Measurements from ENCODE around the gene CASP10.

DNA sequence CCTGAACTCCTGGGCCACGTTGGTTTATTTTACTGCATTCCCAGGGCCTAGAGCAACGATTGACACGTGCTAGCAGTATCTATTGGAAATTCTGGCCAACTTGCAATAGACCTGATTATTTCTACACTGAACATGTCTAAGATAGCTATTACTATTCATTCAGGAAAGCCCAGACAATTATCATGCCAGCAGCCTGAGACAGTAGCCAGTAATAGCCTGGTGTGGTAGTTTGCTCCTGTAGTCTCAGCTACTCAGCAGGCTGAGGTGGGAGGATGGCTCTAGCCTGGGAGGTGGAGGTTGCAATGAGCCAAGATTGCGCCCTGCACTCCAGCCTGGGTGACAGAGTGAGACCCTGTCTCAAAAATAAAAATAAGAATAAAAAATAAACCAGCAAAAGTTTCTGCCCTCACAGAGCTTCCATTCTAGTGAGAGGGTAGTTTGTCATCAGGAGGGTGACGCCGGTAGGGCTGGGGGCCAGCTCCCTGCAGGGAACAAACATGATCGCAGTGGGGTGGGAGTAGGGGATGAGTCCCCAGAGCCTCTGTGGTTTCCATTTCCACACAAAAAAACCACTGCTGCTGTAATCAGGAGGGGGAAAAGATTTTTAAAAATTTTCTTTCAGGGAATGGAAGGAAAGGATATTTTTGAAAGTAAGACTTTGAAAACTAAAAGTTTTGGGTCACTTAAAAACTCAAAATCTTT, 81.7 kb downstream of the CASP10 start:
- TF ChIP-seq, protein P1, sequence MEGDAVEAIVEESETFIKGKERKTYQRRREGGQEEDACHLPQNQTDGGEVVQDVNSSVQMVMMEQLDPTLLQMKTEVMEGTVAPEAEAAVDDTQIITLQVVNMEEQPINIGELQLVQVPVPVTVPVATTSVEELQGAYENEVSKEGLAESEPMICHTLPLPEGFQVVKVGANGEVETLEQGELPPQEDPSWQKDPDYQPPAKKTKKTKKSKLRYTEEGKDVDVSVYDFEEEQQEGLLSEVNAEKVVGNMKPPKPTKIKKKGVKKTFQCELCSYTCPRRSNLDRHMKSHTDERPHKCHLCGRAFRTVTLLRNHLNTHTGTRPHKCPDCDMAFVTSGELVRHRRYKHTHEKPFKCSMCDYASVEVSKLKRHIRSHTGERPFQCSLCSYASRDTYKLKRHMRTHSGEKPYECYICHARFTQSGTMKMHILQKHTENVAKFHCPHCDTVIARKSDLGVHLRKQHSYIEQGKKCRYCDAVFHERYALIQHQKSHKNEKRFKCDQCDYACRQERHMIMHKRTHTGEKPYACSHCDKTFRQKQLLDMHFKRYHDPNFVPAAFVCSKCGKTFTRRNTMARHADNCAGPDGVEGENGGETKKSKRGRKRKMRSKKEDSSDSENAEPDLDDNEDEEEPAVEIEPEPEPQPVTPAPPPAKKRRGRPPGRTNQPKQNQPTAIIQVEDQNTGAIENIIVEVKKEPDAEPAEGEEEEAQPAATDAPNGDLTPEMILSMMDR (conservative IDR thresholded peaks at IDR 0.05; ENCODE audit: low read depth, low read length) = no peak
- TF ChIP-seq POLR2A (IDR thresholded peaks at IDR 0.05; ENCODE audit: low read depth, low read length) (no peak), MXI1 (IDR thresholded peaks at IDR 0.05; ENCODE audit: borderline replicate concordance, low read depth, low read length) (no peak), CEBPB (IDR thresholded peaks at IDR 0.05; ENCODE audit: low read depth, low read length) (no peak), RAD21 (IDR thresholded peaks at IDR 0.05; ENCODE audit: low read length) (no peak), MAZ (IDR thresholded peaks at IDR 0.05; ENCODE audit: borderline replicate concordance, low read depth, low read length) (no peak), BHLHE40 (IDR thresholded peaks at IDR 0.05; ENCODE audit: low read depth, low read length) (no peak), RFX5 (IDR thresholded peaks at IDR 0.05; ENCODE audit: low read depth, low read length) (no peak), MAFK (IDR thresholded peaks at IDR 0.05; ENCODE audit: low read depth, low read length) (no peak), FOS (IDR thresholded peaks at IDR 0.05; ENCODE audit: low read depth, low read length) (no peak), NFE2L2 (IDR thresholded peaks at IDR 0.05; ENCODE audit: low read depth, low read length) (no peak)
- TF ChIP-seq, protein P2, sequence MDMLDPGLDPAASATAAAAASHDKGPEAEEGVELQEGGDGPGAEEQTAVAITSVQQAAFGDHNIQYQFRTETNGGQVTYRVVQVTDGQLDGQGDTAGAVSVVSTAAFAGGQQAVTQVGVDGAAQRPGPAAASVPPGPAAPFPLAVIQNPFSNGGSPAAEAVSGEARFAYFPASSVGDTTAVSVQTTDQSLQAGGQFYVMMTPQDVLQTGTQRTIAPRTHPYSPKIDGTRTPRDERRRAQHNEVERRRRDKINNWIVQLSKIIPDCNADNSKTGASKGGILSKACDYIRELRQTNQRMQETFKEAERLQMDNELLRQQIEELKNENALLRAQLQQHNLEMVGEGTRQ (IDR thresholded peaks at IDR 0.05; ENCODE audit: low read depth, low read length) = no peak
- TF ChIP-seq, protein P3, sequence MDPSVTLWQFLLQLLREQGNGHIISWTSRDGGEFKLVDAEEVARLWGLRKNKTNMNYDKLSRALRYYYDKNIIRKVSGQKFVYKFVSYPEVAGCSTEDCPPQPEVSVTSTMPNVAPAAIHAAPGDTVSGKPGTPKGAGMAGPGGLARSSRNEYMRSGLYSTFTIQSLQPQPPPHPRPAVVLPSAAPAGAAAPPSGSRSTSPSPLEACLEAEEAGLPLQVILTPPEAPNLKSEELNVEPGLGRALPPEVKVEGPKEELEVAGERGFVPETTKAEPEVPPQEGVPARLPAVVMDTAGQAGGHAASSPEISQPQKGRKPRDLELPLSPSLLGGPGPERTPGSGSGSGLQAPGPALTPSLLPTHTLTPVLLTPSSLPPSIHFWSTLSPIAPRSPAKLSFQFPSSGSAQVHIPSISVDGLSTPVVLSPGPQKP (IDR thresholded peaks at IDR 0.05; ENCODE audit: borderline replicate concordance, low read depth, low read length) = no peak

All from IMR-90 (cell line).